H1 (cell line): Measurements from ENCODE around the gene MYH6. TPM values are rescaled to one million over a fixed set of nuclear protein-coding genes. Genes with fewer than 3 reads are reported as not detected.

Experiments
- CTCF ChIA-PET: fragments of 300-600 bp; sonication (Branson Sonifier 250); formaldehyde crosslinking; loops from one replicate; lab custom pipeline; 2021; ENCODE audit not compliant: partially characterized antibody; lab: Charles Lee
- POLR2A ChIA-PET: fragments of 300-600 bp; sonication (Branson Sonifier 250); formaldehyde crosslinking; loops from one replicate; lab custom pipeline; 2021; ENCODE audit warnings: inconsistent platforms; ENCODE audit not compliant: partially characterized antibody; lab: Charles Lee
- DNase-seq, 2 experiments: peaks; one replicate each; pipeline versions ENCODE4 v3.0.0 to v3.0.0-alpha.2; 2010 to 2022; ENCODE audit warnings: low spot score in 2 of 2, low read depth in 1 of 2, mixed read lengths in 1 of 2
- FAIRE-seq: peaks from 2 replicates; lab custom pipeline; 2011; peaks lifted over from hg19 to GRCh38; lab: Jason Lieb, UNC
- H2AFZ ChIP-seq: 2 replicates; pipeline ENCODE4 v1.8.1; 2012; ENCODE audit warnings: low read length, inconsistent platforms
- H2AK5ac ChIP-seq: 2 replicates; pipeline ENCODE4 v1.6.1; 2013; ENCODE audit warnings: low read depth, low read length
- H2BK120ac ChIP-seq: replicated peaks from 2 replicates; pipeline ENCODE3; 2013; ENCODE audit warnings: low read depth, low read length, inconsistent platforms
- H2BK12ac ChIP-seq: 2 replicates; pipeline ENCODE4 v1.6.1; 2013; ENCODE audit warnings: low read depth, low read length
- H2BK15ac ChIP-seq: 2 replicates; pipeline ENCODE4 v1.6.1; 2013; ENCODE audit warnings: low read length
- H2BK20ac ChIP-seq: 2 replicates; pipeline ENCODE4 v1.6.1; 2013; ENCODE audit warnings: low read length
- H2BK5ac ChIP-seq: 2 replicates; pipeline ENCODE4 v1.6.1; 2013; ENCODE audit warnings: low read depth, low read length
- H3K14ac ChIP-seq: 2 replicates; pipeline ENCODE4 v1.6.1; 2013; ENCODE audit warnings: inconsistent platforms; ENCODE audit not compliant: insufficient read length
- H3K18ac ChIP-seq: 2 replicates; pipeline ENCODE4 v1.6.1; 2013; ENCODE audit warnings: low read length; ENCODE audit errors: extremely low read depth
- H3K23ac ChIP-seq: 2 replicates; pipeline ENCODE4 v1.6.1; 2013; ENCODE audit warnings: inconsistent platforms; ENCODE audit not compliant: insufficient read length
- H3K23me2 ChIP-seq: 2 replicates; pipeline ENCODE4 v1.6.1; 2013; ENCODE audit warnings: low read depth, low read length
- H3K27ac ChIP-seq: 2 replicates; pipeline ENCODE4 v1.6.1; 2011; ENCODE audit warnings: low read depth, low read length, inconsistent platforms
- H3K27me3 ChIP-seq, 4 experiments: replicated peaks in 1 of 4; 1 replicate in 1 of 4; 2 replicates in 3 of 4; pipeline versions ENCODE4 v1.6.1 to v1.8.1; 2011 to 2013; ENCODE audit warnings: low read length in 3 of 4, mild to moderate bottlenecking in 3 of 4, inconsistent platforms in 2 of 4, mixed read lengths in 2 of 4, moderate library complexity in 1 of 4; ENCODE audit not compliant: control insufficient read depth in 3 of 4, insufficient read depth in 3 of 4; ENCODE audit errors: extremely low read depth in 1 of 4
- H3K36me3 ChIP-seq, 4 experiments: 2 replicates each; pipeline versions ENCODE4 v1.6.1 to v1.8.1; 2011 to 2013; ENCODE audit warnings: mild to moderate bottlenecking in 4 of 4, low read length in 3 of 4, moderate library complexity in 2 of 4, control low read depth in 1 of 4, inconsistent platforms in 1 of 4; ENCODE audit not compliant: insufficient read depth in 4 of 4, control insufficient read depth in 2 of 4
- H3K4ac ChIP-seq: replicated peaks from 2 replicates; pipeline ENCODE3; 2013; ENCODE audit warnings: low read length, low read depth, mixed read lengths, inconsistent platforms; ENCODE audit not compliant: insufficient read length
- H3K4me1 ChIP-seq, 4 experiments: replicated peaks in 1 of 4; 1 replicate in 1 of 4; 2 replicates in 3 of 4; pipeline versions ENCODE4 v1.6.1 to v1.8.1; 2011 to 2013; ENCODE audit warnings: low read length in 3 of 4, inconsistent platforms in 2 of 4, mixed read lengths in 1 of 4; ENCODE audit not compliant: insufficient read depth in 4 of 4, control insufficient read depth in 3 of 4
- H3K4me2 ChIP-seq, 2 experiments: 2 replicates each; pipeline versions ENCODE4 v1.6.1 to v1.8.1; 2011 to 2013; ENCODE audit warnings: low read depth in 2 of 2, low read length in 2 of 2, control low read depth in 1 of 2, inconsistent platforms in 1 of 2, mild to moderate bottlenecking in 1 of 2; ENCODE audit not compliant: insufficient read depth in 1 of 2
- H3K4me3 ChIP-seq, 4 experiments: fragments of 200-600, 300-600 bp in 1 of 4; sonication (generic), shearing (Covaris generic), sonication (Bioruptor Twin) in 1 of 4; 2 replicates each; pipeline versions ENCODE4 v1.5.1 to v1.8.1; 2011 to 2016; ENCODE audit warnings: low read length in 4 of 4, low read depth in 3 of 4, control low read depth in 2 of 4, inconsistent platforms in 2 of 4, mild to moderate bottlenecking in 2 of 4, mixed read lengths in 1 of 4, moderate library complexity in 1 of 4; ENCODE audit not compliant: insufficient read depth in 2 of 4; ENCODE audit errors: extremely low read depth in 1 of 4
- H3K56ac ChIP-seq: replicated peaks from 2 replicates; pipeline ENCODE3; 2013; ENCODE audit warnings: low read depth, mild to moderate bottlenecking, mixed read lengths, low read length, inconsistent platforms; ENCODE audit not compliant: insufficient read length
- H3K79me1 ChIP-seq: 2 replicates; pipeline ENCODE4 v1.6.1; 2013; ENCODE audit warnings: low read depth, low read length, control low read depth
- H3K79me2 ChIP-seq, 2 experiments: 2 replicates each; pipeline versions ENCODE4 v1.6.1 to v1.8.1; 2012 to 2013; ENCODE audit warnings: low read length in 2 of 2, mild to moderate bottlenecking in 2 of 2, inconsistent platforms in 1 of 2; ENCODE audit not compliant: insufficient read depth in 2 of 2, control insufficient read depth in 1 of 2
- H3K9ac ChIP-seq, 4 experiments: replicated peaks in 1 of 4; 1 replicate in 1 of 4; 2 replicates in 3 of 4; pipeline versions ENCODE4 v1.6.1 to v1.8.1; 2011 to 2013; ENCODE audit warnings: low read depth in 3 of 4, low read length in 3 of 4, control low read depth in 2 of 4, mild to moderate bottlenecking in 2 of 4, moderate library complexity in 2 of 4, inconsistent platforms in 1 of 4; ENCODE audit errors: extremely low read depth in 1 of 4
- H3K9me3 ChIP-seq, 2 experiments: 2 replicates each; pipeline versions ENCODE4 v1.6.1 to v1.8.1; 2012 to 2013; ENCODE audit warnings: mild to moderate bottlenecking in 2 of 2, moderate library complexity in 2 of 2, control low read depth in 1 of 2, inconsistent platforms in 1 of 2, low read depth in 1 of 2, low read length in 1 of 2, mixed read lengths in 1 of 2; ENCODE audit not compliant: insufficient read depth in 2 of 2
- H4K20me1 ChIP-seq, 2 experiments: replicated peaks in 1 of 2; 2 replicates each; pipeline versions ENCODE3 to v1.8.1; 2011 to 2013; ENCODE audit warnings: inconsistent platforms in 2 of 2, low read length in 2 of 2, mild to moderate bottlenecking in 1 of 2; ENCODE audit not compliant: insufficient read depth in 2 of 2, control insufficient read depth in 1 of 2
- H4K5ac ChIP-seq: 2 replicates; pipeline ENCODE4 v1.6.1; 2013; ENCODE audit warnings: low read length, low read depth, mixed read lengths, inconsistent platforms; ENCODE audit not compliant: insufficient read length
- H4K8ac ChIP-seq: 2 replicates; pipeline ENCODE4 v1.8.0; 2013; ENCODE audit warnings: mild to moderate bottlenecking, moderate library complexity, low read length, inconsistent platforms; ENCODE audit not compliant: insufficient read depth; ENCODE audit errors: extremely low read depth
- H4K91ac ChIP-seq: replicated peaks from 2 replicates; pipeline ENCODE3; 2013; ENCODE audit warnings: low read length, mixed read lengths, inconsistent platforms; ENCODE audit not compliant: insufficient read length
- BRCA1 ChIP-seq: IDR thresholded peaks from 2 replicates; pipeline ENCODE4 v1.6.1; 2012; ENCODE audit warnings: low read depth, low read length, improper control_type of control experiment
- CBX8 ChIP-seq: fragments of 300-800, 300-1000 bp; sonication (generic); IDR thresholded peaks from 2 replicates; pipeline ENCODE4 v1.7.1; 2016; ENCODE audit warnings: low read depth, low read length, borderline replicate concordance
- CEBPB ChIP-seq: IDR thresholded peaks from 2 replicates; pipeline ENCODE4 v1.6.1; 2012; ENCODE audit warnings: low read depth, low read length
- CHD1 ChIP-seq: IDR thresholded peaks from 2 replicates; pipeline ENCODE4 v1.6.1; 2012; ENCODE audit warnings: low read depth, low read length, improper control_type of control experiment
- GTF2F1 ChIP-seq: IDR thresholded peaks from 2 replicates; pipeline ENCODE4 v1.6.1; 2012; ENCODE audit warnings: low read depth, low read length, improper control_type of control experiment, borderline replicate concordance
- KDM4A ChIP-seq: IDR thresholded peaks from one replicate; pipeline ENCODE4 v1.7.1; 2012; ENCODE audit warnings: low read depth, mild to moderate bottlenecking, moderate library complexity, low read length, inconsistent platforms; ENCODE audit not compliant: severe bottlenecking
- MAX ChIP-seq: IDR thresholded peaks from 2 replicates; pipeline ENCODE4 v1.6.1; 2012; ENCODE audit warnings: inconsistent platforms
- PHF8 ChIP-seq: fragments of 200-600 bp; sonication (generic); conservative IDR thresholded peaks from 2 replicates; pipeline ENCODE4 v1.7.1; 2012; ENCODE audit warnings: low read depth, mild to moderate bottlenecking, inconsistent platforms, low read length, moderate library complexity
- SIRT6 ChIP-seq: IDR thresholded peaks from one replicate; pipeline ENCODE4 v1.7.1; 2012; ENCODE audit warnings: low read length, inconsistent platforms
- SP1 ChIP-seq: IDR thresholded peaks from 2 replicates; pipeline ENCODE4 v1.6.1; 2011; ENCODE audit warnings: low read depth, low read length
- SP2 ChIP-seq: IDR thresholded peaks from 2 replicates; pipeline ENCODE4 v1.6.1; 2012; ENCODE audit warnings: mild to moderate bottlenecking, low read length, inconsistent platforms
- TEAD4 ChIP-seq: IDR thresholded peaks from 2 replicates; pipeline ENCODE4 v1.6.1; 2012; ENCODE audit warnings: low read depth, low read length, inconsistent platforms, mixed read lengths
- polyA plus RNA-seq, 7 experiments: library from polyadenylated mRNA; depleted of rRNA in 3 of 7; stranded (reverse) in 5 of 7; unstranded in 2 of 7; fragments of >200 nt in 5 of 7; fragments of 200-250 nt in 2 of 7; gene quantifications; 1 replicate in 5 of 7; 2 replicates in 1 of 7; 4 replicates in 1 of 7; pipeline versions ENCODE4 v1.2.1 to v1.2.3, GENCODE V29; 2011 to 2013; ENCODE audit warnings: missing spikeins in 2 of 7, mixed read lengths in 2 of 7
- total RNA-seq: library from RNA; stranded (reverse); fragmentation: NEBNext Ultra II Directional; extraction: Animal tissue kit (Norgen Biotek cat#: 25700); gene quantifications from 2 replicates; pipeline ENCODE4 v1.2.1, GENCODE V29; 2021

MYH6 gene
- total and polyA plus RNA-seq, 2 of the 8 experiments (the other 6 are each of a cell fraction or from before 2014, with no cell fraction given): 0.03 TPM; not detected in 1

GRCh38 chr14:23361320-23361719, 46.8 kb downstream of the MYH6 start:
- Histone ChIP-seq H3K4ac (no peak overlapping the region), H3K36me3 (peaks cover 0 to 22% (median 11%) of the 10 kb centered on the region in 4 experiments; a peak in 4 of 8 replicates), H3K23me2 (peaks cover 15% of the 10 kb centered on the region; the same call in 1 of the 2 replicates), H4K8ac (no peak overlapping the region), H2BK20ac (no peak overlapping the region), H2BK15ac (no peak overlapping the region), H3K4me3 (no peak overlapping the region), H3K79me1 (no peaks in the 10 kb centered on the region), H3K56ac (no peak overlapping the region), H3K18ac (no peak overlapping the region), H2BK12ac (no peak overlapping the region), H2AFZ (no peak overlapping the region), H2BK5ac (no peak overlapping the region), H3K79me2 (no peaks in the 10 kb centered on the region), H3K4me1 (peaks cover 0 to 14% (median 10%) of the 10 kb centered on the region in 4 experiments; a peak in 5 of 7 replicates), H3K27ac (no peak overlapping the region), H4K91ac (no peak overlapping the region), H3K9ac (no peak overlapping the region), H3K9me3 (no peaks in the 10 kb centered on the region), H4K20me1 (peaks cover 8 to 13% of the 10 kb centered on the region in 2 experiments), H2BK120ac (no peak overlapping the region), H4K5ac (no peak overlapping the region), H3K4me2 (no peak overlapping the region), H3K14ac (no peak overlapping the region), H2AK5ac (no peak overlapping the region), H3K27me3 (no peaks in the 10 kb centered on the region; a peak in 1 of 7 replicates), H3K23ac (no peak overlapping the region)
- CTCF ChIA-PET: interaction anchor here (0.8 to 20.9 kb wide), 20 partner anchors 9 to 240 kb away, joined by 3 to 333 read pairs (median 8); partner anchors contain the start of genes BCL2L2, CMTM5, IL25 and PABPN1
- POLR2A ChIA-PET: interaction anchor here (1.3 to 7.1 kb wide), 4 partner anchors 9 to 40 kb away, joined by 4 to 73 read pairs (median 24); partner anchors contain the start of genes CMTM5, PABPN1 and SLC22A17
- DNase-seq (no peak), FAIRE-seq (no peak)
- no peak for TF ChIP-seq TEAD4
- TF ChIP-seq CHD1: no peak
- TF ChIP-seq CEBPB: no peak
- TF ChIP-seq CBX8: no peak
- no peak for TF ChIP-seq BRCA1
- no peak for TF ChIP-seq KDM4A
- TF ChIP-seq PHF8: no peak
- TF ChIP-seq SIRT6: no peak
- TF ChIP-seq SP2: no peak
- TF ChIP-seq GTF2F1: no peak
- TF ChIP-seq SP1: no peak
- no peak for TF ChIP-seq MAX
